ENCODE results near the gene AP2A2.

AP2A2 gene

DNA sequence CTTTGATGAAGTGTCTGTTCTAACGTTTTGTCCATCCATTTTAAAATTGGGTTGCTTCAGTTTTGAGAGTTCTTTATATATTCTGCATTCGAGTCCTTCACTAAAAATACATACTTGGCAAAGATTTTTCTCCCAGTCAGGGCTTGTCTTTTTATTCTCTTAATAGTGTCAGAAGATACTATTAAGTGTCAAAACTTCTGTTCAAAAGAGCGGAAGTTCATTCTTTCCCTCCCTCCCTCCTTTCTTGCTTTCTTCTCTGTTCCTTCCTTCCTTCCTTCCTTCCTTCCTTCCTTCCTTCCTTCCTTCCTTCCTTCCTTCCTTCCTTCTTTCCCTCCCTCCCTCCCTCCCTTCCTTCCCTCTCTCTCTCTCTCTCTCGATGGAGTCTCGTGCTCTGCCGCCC, 118.5 kb downstream of the AP2A2 start:
- H3K4me3 ChIP-seq (ENCODE audit: low read depth, low read length), result no peak overlapping the region
- no peak for TF ChIP-seq CTCF (IDR thresholded peaks at IDR 0.05; ENCODE audit: low read depth, low read length, missing control alignments)
- no peak for DNase-seq (ENCODE audit: low read depth)

DNA sequence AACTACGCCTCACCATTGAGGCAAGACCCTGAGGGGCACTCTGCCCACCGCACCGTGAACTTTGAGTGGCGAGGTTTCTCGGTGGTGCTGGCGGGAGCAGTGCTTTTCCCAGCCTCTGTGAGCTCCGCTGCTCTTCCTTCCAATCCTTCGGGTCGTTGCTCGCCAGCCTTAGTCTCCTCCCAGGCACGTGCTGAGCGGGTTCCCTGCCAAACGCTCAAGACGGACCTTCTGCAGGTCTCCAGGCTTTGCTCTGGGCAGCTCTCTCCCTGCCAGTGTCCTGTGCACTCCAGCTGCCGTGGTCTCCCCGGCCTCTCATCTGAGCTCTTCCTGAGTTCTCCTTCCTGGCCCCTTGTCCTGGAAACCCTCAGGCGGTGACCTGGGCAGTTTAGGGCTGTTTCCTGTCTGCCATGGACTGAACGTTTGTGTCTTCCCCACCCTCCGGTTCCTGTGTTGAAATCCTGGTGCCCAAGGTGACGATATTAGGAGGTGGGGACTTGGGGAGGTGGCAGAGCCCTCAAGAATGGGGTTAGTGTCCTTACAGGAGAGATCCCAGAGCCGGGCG, 122.0 kb downstream of the AP2A2 start:
- no peak for TF ChIP-seq CTCF (IDR thresholded peaks at IDR 0.05; ENCODE audit: low read depth, low read length, missing control alignments)
- H3K4me3 ChIP-seq (ENCODE audit: low read depth, low read length), result no peak overlapping the region
- DNase-seq (ENCODE audit: low read depth), result no peak

DNA sequence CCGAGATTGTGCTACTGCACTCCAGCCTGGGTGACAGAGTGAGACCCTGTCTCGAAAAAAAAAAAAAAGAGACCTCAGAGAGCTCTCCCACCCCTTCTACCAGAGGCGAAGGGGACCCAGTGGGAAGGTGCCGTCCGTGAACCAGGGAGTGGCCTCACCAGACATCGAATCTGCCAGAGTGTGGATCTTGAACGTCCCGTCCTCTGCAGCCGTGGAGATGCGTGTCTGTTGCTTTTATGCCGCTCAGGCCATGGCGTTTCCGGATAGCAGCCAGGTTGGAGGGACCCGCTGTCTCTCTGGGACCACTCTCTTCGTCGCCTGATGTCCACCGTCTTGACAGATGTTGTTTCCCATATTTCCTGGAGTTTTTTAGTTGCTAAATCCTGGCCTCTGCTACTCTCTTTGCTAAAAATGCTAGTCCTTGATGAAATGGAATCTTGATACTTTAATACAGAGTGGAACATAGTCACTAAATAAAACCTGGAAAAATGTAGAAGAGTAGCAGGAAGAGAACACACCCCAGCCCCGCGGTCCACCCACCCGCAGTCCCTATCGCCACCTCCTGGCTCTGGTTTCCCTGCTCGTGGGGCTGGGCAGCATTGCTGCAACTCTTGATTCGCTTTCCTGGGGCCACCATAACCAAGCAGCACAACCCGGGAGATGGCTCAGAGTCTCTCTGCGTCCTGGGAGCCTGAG, 122.9 kb downstream of the AP2A2 start:
- H3K4me3 ChIP-seq (ENCODE audit: low read depth, low read length), result no peak overlapping the region

GRCh38 chr11:1049071-1049405, 123.4 kb downstream of the AP2A2 start:
- TF ChIP-seq CTCF (IDR thresholded peaks at IDR 0.05; ENCODE audit: low read depth, low read length, missing control alignments), result no peak
- H3K4me3 ChIP-seq (ENCODE audit: low read depth, low read length), result no peak overlapping the region
- DNase-seq (ENCODE audit: low read depth), result no peak

More for the DNA sequence above, 122.9 kb downstream of the AP2A2 start:
- no peak for TF ChIP-seq CTCF (IDR thresholded peaks at IDR 0.05; ENCODE audit: low read depth, low read length, missing control alignments)
- no peak for DNase-seq (ENCODE audit: low read depth)

DNA sequence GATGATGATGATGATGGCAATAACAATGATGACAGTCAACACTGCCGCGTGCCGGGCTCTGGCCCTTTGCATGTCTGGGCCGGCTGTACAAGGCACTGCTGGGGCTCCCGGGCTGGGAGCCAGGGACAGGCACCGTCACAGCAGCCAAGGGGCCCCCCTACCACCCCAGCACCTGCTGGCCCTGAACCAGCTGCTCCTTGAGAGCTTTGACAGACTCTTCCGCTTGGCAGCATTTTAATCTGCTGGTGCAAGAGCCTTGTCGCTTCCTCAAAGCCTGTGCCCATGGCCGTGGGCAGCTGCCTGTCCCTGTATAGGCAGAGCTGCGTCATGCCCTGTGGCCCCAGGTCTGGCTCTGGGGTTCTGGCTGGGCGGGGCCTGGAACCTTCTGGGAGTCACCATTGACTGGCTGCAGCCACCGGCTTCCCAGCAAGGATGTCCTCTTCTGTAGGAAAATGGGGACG, 123.8 kb downstream of the AP2A2 start:
- no peak overlapping the region for H3K4me3 ChIP-seq (ENCODE audit: low read depth, low read length)
- no peak for DNase-seq (ENCODE audit: low read depth)
- TF ChIP-seq CTCF (IDR thresholded peaks at IDR 0.05; ENCODE audit: low read depth, low read length, missing control alignments), result no peak

- no peak for DNase-seq (ENCODE audit: low read depth)
- TF ChIP-seq CTCF (IDR thresholded peaks at IDR 0.05; ENCODE audit: low read depth, low read length, missing control alignments), result no peak
- H3K4me3 ChIP-seq (ENCODE audit: low read depth, low read length), result no peak overlapping the region
Observed at GRCh38 chr11:1049911-1050580, 124.4 kb downstream of the AP2A2 start.
